Suprapubic skin (tissue), 4 donors: ENCODE measurements around the gene PPA1. TPM values are rescaled to one million over a fixed set of nuclear protein-coding genes. Genes with fewer than 3 reads are reported as not detected.
"Not testable (repeated sequence)": the region's sequence is repeated elsewhere in the genome, so short reads cannot be mapped to it uniquely, and the experiment has no call there.

Source experiments
- DNase-seq, 2 donors: peaks; one replicate each; pipeline ENCODE4 v3.0.0-alpha.2; 2019; ENCODE audit warnings: low spot score in 2 of 2
- H3K27ac ChIP-seq: fragments of 200-600 bp; sonication (generic); one replicate; pipeline ENCODE4 v1.5.1; 2019
- H3K27me3 ChIP-seq: fragments of 200-600 bp; sonication (generic); one replicate; pipeline ENCODE4 v1.5.1; 2019
- H3K36me3 ChIP-seq: fragments of 200-600 bp; sonication (generic); one replicate; pipeline ENCODE4 v1.5.1; 2019
- H3K4me1 ChIP-seq: fragments of 200-600 bp; sonication (generic); one replicate; pipeline ENCODE4 v1.5.1; 2019
- H3K4me3 ChIP-seq: fragments of 200-600 bp; sonication (generic); one replicate; pipeline ENCODE4 v1.5.1; 2019; ENCODE audit warnings: mild to moderate bottlenecking
- H3K9me3 ChIP-seq: fragments of 200-600 bp; sonication (generic); one replicate; pipeline ENCODE4 v1.5.1; 2019
- CTCF ChIP-seq, 2 donors: fragments of 200-600 bp in 1 of 2; fragments of 450-650 bp in 1 of 2; sonication (generic) in 1 of 2; IDR thresholded peaks; one replicate each; pipeline ENCODE4 v1.5.1; 2016 to 2019; ENCODE audit warnings: antibody characterized with exemption in 2 of 2, mild to moderate bottlenecking in 1 of 2, moderate library complexity in 1 of 2
- EP300 ChIP-seq: sonication (generic); formaldehyde crosslinking; IDR thresholded peaks from one replicate; pipeline ENCODE4 v1.6.1; 2017; ENCODE audit warnings: antibody characterized with exemption
- POLR2A ChIP-seq, 2 donors: fragments of 450-650 bp; IDR thresholded peaks; one replicate each; pipeline ENCODE4 v1.6.1; 2017; ENCODE audit warnings: antibody characterized with exemption in 2 of 2, mild to moderate bottlenecking in 2 of 2, moderate library complexity in 2 of 2
- POLR2AphosphoS5 ChIP-seq, 3 donors: sonication (generic); formaldehyde crosslinking; IDR thresholded peaks; one replicate each; pipeline ENCODE4 v1.6.1; 2017; ENCODE audit warnings: antibody characterized with exemption in 3 of 3
- WGBS: methylation state at CpG from one replicate; pipeline ENCODE4 v1.1.5; 2018; 5-methylcytosine and 5-hydroxymethylcytosine counted together
- total RNA-seq, 4 donors: library from RNA; depleted of rRNA; stranded (reverse); fragments of >200 nt; gene quantifications; one replicate each; pipeline ENCODE4 v1.1.0, GENCODE V29; 2016

PPA1 gene
- total RNA-seq, 4 donors from 2014 or later: 61.5 to 137 (median 118) TPM

GRCh38 chr10:70190102-70190501 lies 43.1 kb downstream of the PPA1 start:
- H3K9me3 ChIP-seq: no peaks in the 10 kb centered on the region
- TF ChIP-seq CTCF (IDR thresholded peaks at IDR 0.05) (no peak), POLR2AphosphoS5 (IDR thresholded peaks at IDR 0.05) (no peak), EP300 (no peak), POLR2A (IDR thresholded peaks at IDR 0.05) (no peak)
- no peaks in the 10 kb centered on the region for H3K36me3 ChIP-seq
- no peak overlapping the region for H3K4me3 ChIP-seq
- peaks cover 49% of the 10 kb centered on the region for H3K4me1 ChIP-seq
- H3K27me3 ChIP-seq: no peaks in the 10 kb centered on the region
- no peak for DNase-seq
- 63% methylated on average over 8 of the region's 8 CpGs for WGBS
- no peak overlapping the region for H3K27ac ChIP-seq

GRCh38 chr10:70188768-70189167 lies 44.5 kb downstream of the PPA1 start:
- no peak for DNase-seq
- Histone ChIP-seq H3K9me3 (no peaks in the 10 kb centered on the region), H3K27me3 (no peaks in the 10 kb centered on the region), H3K36me3 (no peaks in the 10 kb centered on the region), H3K4me3 (no peak overlapping the region), H3K27ac (no peak overlapping the region), H3K4me1 (peaks cover 42% of the 10 kb centered on the region)
- 69% methylated on average over 1 of the region's 1 CpG for WGBS
- no peak for TF ChIP-seq POLR2AphosphoS5 (IDR thresholded peaks at IDR 0.05)
- TF ChIP-seq POLR2A (IDR thresholded peaks at IDR 0.05): no peak
- TF ChIP-seq CTCF (IDR thresholded peaks at IDR 0.05): no peak
- TF ChIP-seq EP300: no peak

GRCh38 chr10:70186571-70186970 lies 46.7 kb downstream of the PPA1 start:
- WGBS: 47% methylated on average over 3 of the region's 3 CpGs
- no peak for DNase-seq
- Histone ChIP-seq H3K36me3 (no peaks in the 10 kb centered on the region), H3K9me3 (no peaks in the 10 kb centered on the region), H3K27me3 (no peaks in the 10 kb centered on the region), H3K4me3 (no peak overlapping the region), H3K27ac (no peak overlapping the region), H3K4me1 (peaks cover 21% of the 10 kb centered on the region)
- TF ChIP-seq CTCF (IDR thresholded peaks at IDR 0.05) (no peak), POLR2A (IDR thresholded peaks at IDR 0.05) (no peak), EP300 (no peak), POLR2AphosphoS5 (IDR thresholded peaks at IDR 0.05) (no peak)

GRCh38 chr10:70186090-70186489 lies 47.1 kb downstream of the PPA1 start:
- Histone ChIP-seq H3K27me3 (no peaks in the 10 kb centered on the region), H3K27ac (no peak overlapping the region), H3K9me3 (no peaks in the 10 kb centered on the region), H3K36me3 (no peaks in the 10 kb centered on the region), H3K4me1 (peaks cover 17% of the 10 kb centered on the region), H3K4me3 (no peak overlapping the region)
- WGBS: 63% methylated on average over 5 of the region's 5 CpGs
- TF ChIP-seq POLR2AphosphoS5 (IDR thresholded peaks at IDR 0.05) (no peak), CTCF (IDR thresholded peaks at IDR 0.05) (no peak)
- no peak for DNase-seq

- H3K4me1 ChIP-seq: peaks cover 6% of the 10 kb centered on the region
- no peaks in the 10 kb centered on the region for H3K36me3 ChIP-seq
- 84% methylated on average over 2 of the region's 2 CpGs for WGBS
- H3K9me3 ChIP-seq: no peaks in the 10 kb centered on the region
- no peak overlapping the region for H3K27ac ChIP-seq
- no peak overlapping the region for H3K4me3 ChIP-seq
- no peak for DNase-seq
- no peaks in the 10 kb centered on the region for H3K27me3 ChIP-seq
- TF ChIP-seq POLR2AphosphoS5 (IDR thresholded peaks at IDR 0.05) (no peak), EP300 (no peak), POLR2A (IDR thresholded peaks at IDR 0.05) (no peak), CTCF (IDR thresholded peaks at IDR 0.05) (no peak)
Observed at GRCh38 chr10:70183304-70183703, 49.9 kb downstream of the PPA1 start.

GRCh38 chr10:70179209-70179608 lies 54.0 kb downstream of the PPA1 start:
- not testable (repeated sequence) for H3K36me3 ChIP-seq, H3K27ac ChIP-seq

More at GRCh38 chr10:70179209-70179608, 54.0 kb downstream of the PPA1 start:
- not testable (repeated sequence) for H3K4me3 ChIP-seq, H3K9me3 ChIP-seq, DNase-seq, H3K4me1 ChIP-seq, H3K27me3 ChIP-seq
- 88% methylated on average over 8 of the region's 8 CpGs for WGBS
